Measurements from ENCODE around the gene LEMD1.

GRCh38 chr1:205387845-205388244 lies 34.0 kb downstream of the LEMD1 start:
- TF ChIP-seq, protein P1, sequence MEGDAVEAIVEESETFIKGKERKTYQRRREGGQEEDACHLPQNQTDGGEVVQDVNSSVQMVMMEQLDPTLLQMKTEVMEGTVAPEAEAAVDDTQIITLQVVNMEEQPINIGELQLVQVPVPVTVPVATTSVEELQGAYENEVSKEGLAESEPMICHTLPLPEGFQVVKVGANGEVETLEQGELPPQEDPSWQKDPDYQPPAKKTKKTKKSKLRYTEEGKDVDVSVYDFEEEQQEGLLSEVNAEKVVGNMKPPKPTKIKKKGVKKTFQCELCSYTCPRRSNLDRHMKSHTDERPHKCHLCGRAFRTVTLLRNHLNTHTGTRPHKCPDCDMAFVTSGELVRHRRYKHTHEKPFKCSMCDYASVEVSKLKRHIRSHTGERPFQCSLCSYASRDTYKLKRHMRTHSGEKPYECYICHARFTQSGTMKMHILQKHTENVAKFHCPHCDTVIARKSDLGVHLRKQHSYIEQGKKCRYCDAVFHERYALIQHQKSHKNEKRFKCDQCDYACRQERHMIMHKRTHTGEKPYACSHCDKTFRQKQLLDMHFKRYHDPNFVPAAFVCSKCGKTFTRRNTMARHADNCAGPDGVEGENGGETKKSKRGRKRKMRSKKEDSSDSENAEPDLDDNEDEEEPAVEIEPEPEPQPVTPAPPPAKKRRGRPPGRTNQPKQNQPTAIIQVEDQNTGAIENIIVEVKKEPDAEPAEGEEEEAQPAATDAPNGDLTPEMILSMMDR (IDR thresholded peaks at IDR 0.05) = no peak
- no peak for TF ChIP-seq POLR2A (IDR thresholded peaks at IDR 0.05)
- no peak for TF ChIP-seq EP300 (IDR thresholded peaks at IDR 0.05)
